Dendritic cell treated with granulocyte-macrophage colony-stimulating factor and Interleukin-4, amounts not matched to agents 40 ng/mL and 50 ng/mL, for 4 days (primary cell): ENCODE data around the gene USF2.
A peak's percentile ranks its signal among the peaks of the same experiment; 100 is the strongest.

ENCODE experiments used
- H3K27ac Mint-ChIP-seq: one replicate; pipeline ENCODE4 v1.8.0; 2022; ENCODE audit warnings: mild to moderate bottlenecking, mixed read lengths
- H3K27me3 Mint-ChIP-seq: one replicate; pipeline ENCODE4 v1.8.0; 2022; ENCODE audit warnings: mild to moderate bottlenecking, mixed read lengths
- H3K36me3 Mint-ChIP-seq: one replicate; pipeline ENCODE4 v1.8.0; 2022; ENCODE audit warnings: low read depth, mixed read lengths
- H3K4me1 Mint-ChIP-seq: one replicate; pipeline ENCODE4 v1.8.0; 2022; ENCODE audit warnings: low read depth, mixed read lengths
- H3K4me3 Mint-ChIP-seq: one replicate; pipeline ENCODE4 v1.8.0; 2022; ENCODE audit warnings: mild to moderate bottlenecking, moderate library complexity, mixed read lengths
- H3K9me3 Mint-ChIP-seq: one replicate; pipeline ENCODE4 v1.8.0; 2022; ENCODE audit warnings: mixed read lengths
- intact Hi-C: fragments of 100-400 bp; cut with micrococcal nuclease; formaldehyde crosslinking; loops from one replicate; pipeline ENCODE4 v1.15.0; 2022

The USF2 gene

GRCh38 chr19:35249848-35250711 is 18.7 kb upstream of the USF2 start:
- H3K9me3 Mint-ChIP-seq: peaks cover under 1% of the 10 kb centered on the region

GRCh38 chr19:35251456-35251855 is 17.3 kb upstream of the USF2 start:
- peaks cover 55% of the 10 kb centered on the region for H3K27me3 Mint-ChIP-seq
- peaks cover 36% of the 10 kb centered on the region for H3K4me1 Mint-ChIP-seq
- no peak overlapping the region for H3K4me3 Mint-ChIP-seq

More at GRCh38 chr19:35249848-35250711, 18.7 kb upstream of the USF2 start:
- intact Hi-C loops: loop anchor here (10.0 kb wide), 1 partner anchor 55 kb away; no protein-coding TSS in a partner anchor
- H3K27ac Mint-ChIP-seq: peak overlapping the region; percentile 77
- H3K4me1 Mint-ChIP-seq: peaks cover 36% of the 10 kb centered on the region
- no peak overlapping the region for H3K4me3 Mint-ChIP-seq
- no peaks in the 10 kb centered on the region for H3K36me3 Mint-ChIP-seq
- H3K27me3 Mint-ChIP-seq: peaks cover 59% of the 10 kb centered on the region

GRCh38 chr19:35253316-35254286 is 15.2 kb upstream of the USF2 start:
- no peaks in the 10 kb centered on the region for H3K9me3 Mint-ChIP-seq
- no peak overlapping the region for H3K4me3 Mint-ChIP-seq
- peaks cover 19% of the 10 kb centered on the region for H3K4me1 Mint-ChIP-seq
- no peak overlapping the region for H3K27ac Mint-ChIP-seq
- intact Hi-C loops: no loop called here
- peaks cover 54% of the 10 kb centered on the region for H3K27me3 Mint-ChIP-seq
- no peaks in the 10 kb centered on the region for H3K36me3 Mint-ChIP-seq

More at GRCh38 chr19:35251456-35251855, 17.3 kb upstream of the USF2 start:
- no peaks in the 10 kb centered on the region for H3K36me3 Mint-ChIP-seq
- intact Hi-C loops: no loop called here
- no peaks in the 10 kb centered on the region for H3K9me3 Mint-ChIP-seq
- no peak overlapping the region for H3K27ac Mint-ChIP-seq

- no peak overlapping the region for H3K27ac Mint-ChIP-seq
- intact Hi-C loops: no loop called here
- peaks cover 9% of the 10 kb centered on the region for H3K4me1 Mint-ChIP-seq
- H3K4me3 Mint-ChIP-seq: no peak overlapping the region
- H3K36me3 Mint-ChIP-seq: no peaks in the 10 kb centered on the region
- peaks cover 52% of the 10 kb centered on the region for H3K27me3 Mint-ChIP-seq
- H3K9me3 Mint-ChIP-seq: no peaks in the 10 kb centered on the region
These were observed 14.1 kb upstream of the USF2 start for GRCh38 chr19:35254341-35255297.

- H3K4me1 Mint-ChIP-seq: no peaks in the 10 kb centered on the region
- peaks cover 49% of the 10 kb centered on the region for H3K27me3 Mint-ChIP-seq
- H3K27ac Mint-ChIP-seq: no peak overlapping the region
- no peaks in the 10 kb centered on the region for H3K9me3 Mint-ChIP-seq
- no peaks in the 10 kb centered on the region for H3K36me3 Mint-ChIP-seq
- no peak overlapping the region for H3K4me3 Mint-ChIP-seq
- intact Hi-C loops: no loop called here
These were observed 12.2 kb upstream of the USF2 start for GRCh38 chr19:35256566-35256965.

- Mint-ChIP-seq H3K9me3 (no peaks in the 10 kb centered on the region), H3K4me1 (no peaks in the 10 kb centered on the region), H3K27me3 (peaks cover 50% of the 10 kb centered on the region), H3K36me3 (no peaks in the 10 kb centered on the region), H3K27ac (no peak overlapping the region), H3K4me3 (no peak overlapping the region)
- intact Hi-C loops: no loop called here
These were observed 11.7 kb upstream of the USF2 start for GRCh38 chr19:35257113-35257461.

- H3K4me1 Mint-ChIP-seq: peaks cover 20% of the 10 kb centered on the region
- intact Hi-C loops: loop anchor here (10.0 kb wide), 1 partner anchor 46 kb away; no protein-coding TSS in a partner anchor
- no peak overlapping the region for H3K27ac Mint-ChIP-seq
These were observed 8.0 kb upstream of the USF2 start for GRCh38 chr19:35260694-35261304.

GRCh38 chr19:35261356-35262100 is 7.2 kb upstream of the USF2 start:
- H3K27me3 Mint-ChIP-seq: peaks cover 54% of the 10 kb centered on the region
- H3K4me3 Mint-ChIP-seq: no peak overlapping the region
- H3K27ac Mint-ChIP-seq: no peak overlapping the region
- intact Hi-C loops: loop anchor here (10.0 kb wide), 1 partner anchor 47 kb away; no protein-coding TSS in a partner anchor
- H3K4me1 Mint-ChIP-seq: peaks cover 28% of the 10 kb centered on the region
- peaks cover 11% of the 10 kb centered on the region for H3K36me3 Mint-ChIP-seq
- H3K9me3 Mint-ChIP-seq: no peaks in the 10 kb centered on the region

More at GRCh38 chr19:35260694-35261304, 8.0 kb upstream of the USF2 start:
- H3K4me3 Mint-ChIP-seq: no peak overlapping the region
- no peaks in the 10 kb centered on the region for H3K9me3 Mint-ChIP-seq
- H3K27me3 Mint-ChIP-seq: peaks cover 56% of the 10 kb centered on the region
- H3K36me3 Mint-ChIP-seq: peaks cover 4% of the 10 kb centered on the region

- Mint-ChIP-seq H3K4me3 (no peak overlapping the region), H3K36me3 (peaks cover 16% of the 10 kb centered on the region), H3K9me3 (no peaks in the 10 kb centered on the region), H3K27me3 (peaks cover 49% of the 10 kb centered on the region), H3K27ac (no peak overlapping the region), H3K4me1 (peaks cover 34% of the 10 kb centered on the region)
- intact Hi-C loops: loop anchor here (10.0 kb wide), 1 partner anchor 47 kb away; no protein-coding TSS in a partner anchor
These were observed 6.5 kb upstream of the USF2 start for GRCh38 chr19:35262101-35262761.

- Mint-ChIP-seq H3K9me3 (no peaks in the 10 kb centered on the region), H3K4me1 (peaks cover 37% of the 10 kb centered on the region), H3K36me3 (peaks cover 27% of the 10 kb centered on the region), H3K4me3 (no peak overlapping the region), H3K27me3 (peaks cover 33% of the 10 kb centered on the region), H3K27ac (no peak overlapping the region)
- intact Hi-C loops: loop anchor here (5.0 to 10.0 kb wide), 3 partner anchors 50 to 112 kb away; partner anchors contain the start of genes FFAR1 and FXYD5
These were observed 4.3 kb upstream of the USF2 start for GRCh38 chr19:35264268-35265125.
